Hepatocyte (in vitro differentiated cells): ENCODE measurements around the gene ABHD16B. TPM values are rescaled to one million over a fixed set of nuclear protein-coding genes. Genes with fewer than 3 reads are reported as not detected.

Experiments used
- DNase-seq: peaks from one replicate; pipeline ENCODE4 v3.0.0-alpha.2; 2016; ENCODE audit warnings: low spot score
- H2AFZ ChIP-seq: fragments of 200-600 bp; sonication (generic); 2 replicates; pipeline ENCODE4 v1.6.0; 2016; ENCODE audit warnings: antibody characterized with exemption, mild to moderate bottlenecking
- H3K27ac ChIP-seq: fragments of 200-600 bp; sonication (generic); 2 replicates; pipeline ENCODE4 v1.5.1; 2016; ENCODE audit warnings: mild to moderate bottlenecking
- H3K27me3 ChIP-seq: fragments of 200-600 bp; sonication (generic); 2 replicates; pipeline ENCODE4 v1.6.1; 2016
- H3K36me3 ChIP-seq: fragments of 200-600 bp; sonication (generic); replicated peaks from 2 replicates; pipeline ENCODE4 v1.5.1; 2016; ENCODE audit warnings: low read depth; ENCODE audit not compliant: insufficient read depth
- H3K4me1 ChIP-seq: fragments of 200-600 bp; sonication (generic); 2 replicates; pipeline ENCODE4 v1.5.1; 2016; ENCODE audit warnings: mild to moderate bottlenecking, moderate library complexity; ENCODE audit not compliant: insufficient read depth
- H3K4me2 ChIP-seq: fragments of 200-600 bp; sonication (generic); 2 replicates; pipeline ENCODE4 v1.6.0; 2016
- H3K4me3 ChIP-seq: fragments of 200-600 bp; sonication (generic); 2 replicates; pipeline ENCODE4 v1.5.1; 2016; ENCODE audit warnings: mild to moderate bottlenecking
- H3K79me2 ChIP-seq: fragments of 200-600 bp; sonication (generic); 2 replicates; pipeline ENCODE4 v1.6.0; 2017; ENCODE audit warnings: mild to moderate bottlenecking
- H3K9me2 ChIP-seq: fragments of 200-600 bp; sonication (generic); replicated peaks from 2 replicates; pipeline ENCODE4 v1.6.0; 2017; ENCODE audit warnings: mild to moderate bottlenecking; ENCODE audit not compliant: insufficient read depth
- H3K9me3 ChIP-seq: fragments of 200-600 bp; sonication (generic); 2 replicates; pipeline ENCODE4 v1.5.1; 2016; ENCODE audit warnings: low read depth, mild to moderate bottlenecking
- H4K20me1 ChIP-seq: fragments of 200-600 bp; sonication (generic); 2 replicates; pipeline ENCODE4 v1.6.0; 2016; ENCODE audit warnings: mild to moderate bottlenecking; ENCODE audit not compliant: insufficient read depth, poor library complexity, severe bottlenecking
- EZH2 ChIP-seq: fragments of 200-600 bp; sonication (generic); IDR thresholded peaks from 2 replicates; pipeline ENCODE4 v1.6.1; 2016; ENCODE audit warnings: antibody characterized with exemption, mild to moderate bottlenecking, borderline replicate concordance
- EZH2phosphoT487 ChIP-seq: fragments of 200-600 bp; sonication (generic); IDR thresholded peaks from one replicate; pipeline ENCODE4 v1.6.1; 2018; ENCODE audit warnings: antibody characterized with exemption, mild to moderate bottlenecking, low read depth, moderate library complexity; ENCODE audit not compliant: unreplicated experiment, severe bottlenecking
- WGBS: methylation state at CpG from one replicate; pipeline ENCODE4 v1.1.6; 2016; ENCODE audit warnings: low lambda C conversion rate; ENCODE audit errors: missing lambda C conversion rate; 5-methylcytosine and 5-hydroxymethylcytosine counted together
- polyA plus RNA-seq: library from polyadenylated mRNA; unstranded; fragments of >200 nt; fragmentation: Nextera tagmentation; extraction: Ambion mirVana; gene quantifications from 2 replicates; pipeline ENCODE4 v1.2.1, GENCODE V29; 2016
- total RNA-seq: library from RNA; depleted of rRNA; stranded (reverse); fragments of >200 nt; gene quantifications from 2 replicates; pipeline ENCODE4 v1.2.3, GENCODE V29; 2014
- TF ChIP-seq, protein P1 (sequence below): fragments of 200-600 bp; sonication (generic); IDR thresholded peaks from 2 replicates; pipeline ENCODE4 v1.5.1; 2016; ENCODE audit warnings: antibody characterized with exemption, mild to moderate bottlenecking; ENCODE audit not compliant: poor library complexity

ABHD16B gene
- total and polyA plus RNA-seq, 2 experiments from 2014 or later = 0.68 TPM; not detected in 1

GRCh38 chr20:63893999-63894357 lies 32.7 kb downstream of the ABHD16B start:
- DNase-seq = no peak
- Histone ChIP-seq H3K9me2 (no peaks in the 10 kb centered on the region), H3K79me2 (peaks cover 34% of the 10 kb centered on the region), H2AFZ (peak overlapping the region; percentile 22), H3K9me3 (no peaks in the 10 kb centered on the region), H3K27ac (peak overlapping the region; percentile 10), H4K20me1 (peaks cover 33% of the 10 kb centered on the region), H3K36me3 (no peaks in the 10 kb centered on the region), H3K4me1 (peaks cover 14% of the 10 kb centered on the region), H3K4me3 (peak overlapping the region; percentile 4), H3K27me3 (no peaks in the 10 kb centered on the region), H3K4me2 (peak overlapping the region; percentile 94)
- WGBS = 25% methylated on average over 6 of the region's 6 CpGs
- TF ChIP-seq, protein P1, sequence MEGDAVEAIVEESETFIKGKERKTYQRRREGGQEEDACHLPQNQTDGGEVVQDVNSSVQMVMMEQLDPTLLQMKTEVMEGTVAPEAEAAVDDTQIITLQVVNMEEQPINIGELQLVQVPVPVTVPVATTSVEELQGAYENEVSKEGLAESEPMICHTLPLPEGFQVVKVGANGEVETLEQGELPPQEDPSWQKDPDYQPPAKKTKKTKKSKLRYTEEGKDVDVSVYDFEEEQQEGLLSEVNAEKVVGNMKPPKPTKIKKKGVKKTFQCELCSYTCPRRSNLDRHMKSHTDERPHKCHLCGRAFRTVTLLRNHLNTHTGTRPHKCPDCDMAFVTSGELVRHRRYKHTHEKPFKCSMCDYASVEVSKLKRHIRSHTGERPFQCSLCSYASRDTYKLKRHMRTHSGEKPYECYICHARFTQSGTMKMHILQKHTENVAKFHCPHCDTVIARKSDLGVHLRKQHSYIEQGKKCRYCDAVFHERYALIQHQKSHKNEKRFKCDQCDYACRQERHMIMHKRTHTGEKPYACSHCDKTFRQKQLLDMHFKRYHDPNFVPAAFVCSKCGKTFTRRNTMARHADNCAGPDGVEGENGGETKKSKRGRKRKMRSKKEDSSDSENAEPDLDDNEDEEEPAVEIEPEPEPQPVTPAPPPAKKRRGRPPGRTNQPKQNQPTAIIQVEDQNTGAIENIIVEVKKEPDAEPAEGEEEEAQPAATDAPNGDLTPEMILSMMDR = no peak
- TF ChIP-seq EZH2phosphoT487 = no peak
- TF ChIP-seq EZH2 = no peak

DNA sequence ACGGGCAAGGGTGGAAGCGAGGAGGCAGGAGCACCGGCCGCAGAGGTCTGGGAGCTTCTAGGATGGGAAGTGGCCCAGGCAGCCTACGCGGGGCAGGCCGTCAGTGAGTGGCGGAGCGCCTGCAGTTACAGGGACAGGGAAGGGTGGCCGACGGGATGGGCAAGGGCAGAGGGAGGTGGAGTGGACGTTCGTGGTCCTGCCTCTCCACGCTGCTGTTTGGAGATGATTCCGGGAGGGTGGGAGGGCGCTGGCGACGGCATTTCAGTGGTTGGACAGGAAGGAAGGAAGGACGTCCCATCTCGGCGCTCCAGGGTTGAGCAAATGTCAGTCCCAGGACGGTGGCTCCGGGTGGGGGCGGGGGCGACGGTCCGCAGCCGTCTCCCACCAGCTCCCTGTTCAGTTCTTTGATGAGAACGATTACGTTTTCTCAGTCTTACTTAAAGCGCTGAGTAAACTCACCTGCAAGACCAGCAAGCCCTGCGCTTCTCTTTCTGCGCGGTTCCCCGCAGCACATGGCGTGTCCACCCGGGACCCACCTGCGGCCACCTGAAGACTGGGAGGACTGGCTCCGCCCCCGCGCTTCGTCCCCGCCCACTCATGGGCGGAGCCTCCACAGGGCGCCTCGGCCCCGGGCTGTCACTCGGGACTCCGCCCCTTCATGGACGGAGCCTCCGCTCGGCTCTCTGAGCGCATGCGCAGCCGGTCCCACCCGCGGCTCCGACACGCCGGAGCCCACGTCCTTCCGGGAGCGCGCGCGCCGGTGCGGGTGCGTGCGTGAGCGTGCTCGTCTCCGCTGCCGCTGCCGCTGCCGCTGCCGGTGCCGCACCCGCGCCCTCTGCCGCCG lies 33.3 kb downstream of the ABHD16B start, which contains the start of gene DNAJC5:
DNAJC5 (plus strand) TSS at position 769 of the 844 bp plus-strand sequence. CDS start 33,220 bp downstream, outside the sequence.
- DNase-seq = peak; percentile 98
- Histone ChIP-seq H3K4me3 (peak within 1 kb of the TSS; percentile 37), H3K27ac (peak within 1 kb of the TSS; percentile 86), H3K79me2 (peaks cover 40% of the 10 kb centered on the region), H2AFZ (peak within 1 kb of the TSS; percentile 22), H4K20me1 (peaks cover 39% of the 10 kb centered on the region), H3K4me1 (peaks cover 14% of the 10 kb centered on the region), H3K9me2 (no peaks in the 10 kb centered on the region), H3K36me3 (no peaks in the 10 kb centered on the region), H3K4me2 (peak within 1 kb of the TSS; percentile 94), H3K9me3 (no peaks in the 10 kb centered on the region), H3K27me3 (no peaks in the 10 kb centered on the region)
- WGBS = 3% methylated on average over 59 of the region's 82 CpGs
- TF ChIP-seq, protein P1 = no peak
- TF ChIP-seq EZH2phosphoT487 = no peak
- TF ChIP-seq EZH2 = no peak

DNA sequence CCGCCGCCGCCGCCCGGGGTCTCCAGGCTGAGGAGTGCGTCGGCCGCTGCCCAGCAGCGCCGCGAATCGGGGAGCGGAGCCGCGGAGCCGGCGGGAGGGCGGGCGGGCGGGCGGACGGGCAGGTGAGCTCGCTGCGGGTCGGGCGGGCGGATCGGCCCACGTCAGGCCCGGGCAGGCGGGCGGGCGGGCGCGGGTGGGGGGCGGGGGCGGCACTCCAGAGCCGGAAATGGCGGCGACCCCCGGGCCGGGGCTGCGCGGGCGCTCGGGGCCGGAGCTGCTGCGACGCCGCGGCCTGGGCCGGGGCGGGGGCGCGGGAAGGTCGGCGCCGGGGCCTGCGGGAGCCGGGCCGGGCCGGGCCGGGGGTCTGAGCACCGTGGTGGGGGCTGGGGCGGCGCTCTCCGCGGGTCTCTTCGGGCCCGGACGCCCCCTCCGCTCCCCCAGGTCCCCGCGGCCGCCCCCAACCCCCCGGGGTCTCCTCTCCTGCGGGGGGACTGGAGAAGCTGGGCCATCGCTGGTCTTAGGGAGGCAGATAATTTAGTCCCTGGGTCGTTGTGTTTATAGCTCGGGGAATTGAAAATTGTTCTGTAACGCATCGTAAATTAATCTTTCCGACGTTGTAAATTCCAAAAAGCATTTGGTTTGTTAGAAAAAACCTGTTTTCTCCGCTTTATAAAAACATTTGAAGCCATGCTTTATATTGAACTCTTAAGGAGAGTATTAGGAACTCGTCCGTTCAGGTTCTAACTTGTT lies 34.1 kb downstream of the ABHD16B start:
- DNase-seq = no peak
- Histone ChIP-seq H3K4me3 (peak overlapping the region; percentile 37), H3K27me3 (no peaks in the 10 kb centered on the region), H3K79me2 (peaks cover 48% of the 10 kb centered on the region), H3K9me3 (no peaks in the 10 kb centered on the region), H3K9me2 (no peaks in the 10 kb centered on the region), H3K4me2 (peak overlapping the region; percentile 79), H3K4me1 (peaks cover 14% of the 10 kb centered on the region), H3K36me3 (no peaks in the 10 kb centered on the region), H2AFZ (no peak overlapping the region), H4K20me1 (peaks cover 47% of the 10 kb centered on the region), H3K27ac (peak overlapping the region; percentile 86)
- TF ChIP-seq, protein P1 = no peak
- TF ChIP-seq EZH2 = no peak
- TF ChIP-seq EZH2phosphoT487 = no peak
- WGBS = 2% methylated on average over 17 of the region's 87 CpGs
